GM12878 (cell line): ENCODE data around the gene NHSL1. TPM values are rescaled to one million over a fixed set of nuclear protein-coding genes. Genes with fewer than 3 reads are reported as not detected.

Experiments used
- BRCA1 ChIP-seq: IDR thresholded peaks from 2 replicates; pipeline ENCODE4 v1.6.1; 2011; ENCODE audit warnings: low read depth, low read length, improper control_type of control experiment
- CREM ChIP-seq: IDR thresholded peaks from 2 replicates; pipeline ENCODE4 v1.6.1; 2014; ENCODE audit warnings: antibody characterized with exemption, low read depth
- CUX1 ChIP-seq: IDR thresholded peaks from 2 replicates; pipeline ENCODE4 v1.6.1; 2012; ENCODE audit warnings: improper control_type of control experiment, low read depth, low read length; ENCODE audit not compliant: insufficient replicate concordance
- EGR1 ChIP-seq, 2 experiments: IDR thresholded peaks; 1 replicate in 1 of 2; 2 replicates in 1 of 2; pipeline ENCODE4 v1.6.1; 2011 to 2012; ENCODE audit warnings: low read depth in 2 of 2, low read length in 2 of 2, borderline replicate concordance in 1 of 2, mild to moderate bottlenecking in 1 of 2, moderate library complexity in 1 of 2
- IKZF1 ChIP-seq: fragments of 450-650 bp; conservative IDR thresholded peaks from 2 replicates; pipeline ENCODE4 v1.6.1; 2017; ENCODE audit warnings: antibody characterized with exemption, mild to moderate bottlenecking
- KAT2A ChIP-seq: conservative IDR thresholded peaks from 2 replicates; pipeline ENCODE4 v1.6.1; 2011; ENCODE audit warnings: low read depth, low read length; ENCODE audit not compliant: control insufficient read depth
- NBN ChIP-seq: fragments of 450-650 bp; IDR thresholded peaks from 2 replicates; pipeline ENCODE4 v1.6.1; 2016
- NKRF ChIP-seq: fragments of 450-650 bp; conservative IDR thresholded peaks from 2 replicates; pipeline ENCODE4 v1.6.1; 2017; ENCODE audit warnings: mild to moderate bottlenecking, moderate library complexity
- NR2C2 ChIP-seq: IDR thresholded peaks from 2 replicates; pipeline ENCODE4 v1.6.1; 2011; ENCODE audit warnings: borderline replicate concordance, low read depth; ENCODE audit not compliant: control insufficient read depth, insufficient read length
- RAD51 ChIP-seq: fragments of 450-650 bp; IDR thresholded peaks from 2 replicates; pipeline ENCODE4 v1.6.1; 2016; ENCODE audit warnings: moderate library complexity, mild to moderate bottlenecking, inconsistent platforms
- SMAD1 ChIP-seq: fragments of 450-650 bp; IDR thresholded peaks from 2 replicates; pipeline ENCODE4 v1.6.1; 2018; ENCODE audit warnings: mild to moderate bottlenecking, low read depth; ENCODE audit not compliant: partially characterized antibody
- SPI1 ChIP-seq: IDR thresholded peaks from 2 replicates; pipeline ENCODE4 v1.6.1; 2011; ENCODE audit warnings: low read depth, mild to moderate bottlenecking, low read length, moderate library complexity, borderline replicate concordance; ENCODE audit not compliant: insufficient read depth
- SREBF1 ChIP-seq: IDR thresholded peaks from 2 replicates; pipeline ENCODE4 v1.6.1; 2012; ENCODE audit warnings: mild to moderate bottlenecking, low read length
- TAF1 ChIP-seq: IDR thresholded peaks from 2 replicates; pipeline ENCODE4 v1.6.1; 2011; ENCODE audit warnings: mild to moderate bottlenecking, low read depth, low read length, borderline replicate concordance
- TBL1XR1 ChIP-seq: IDR thresholded peaks from 2 replicates; pipeline ENCODE4 v1.6.1; 2012; ENCODE audit warnings: low read depth, low read length, improper control_type of control experiment
- TCF12 ChIP-seq: IDR thresholded peaks from 2 replicates; pipeline ENCODE4 v1.6.1; 2011; ENCODE audit warnings: low read depth, mild to moderate bottlenecking, low read length
- polyA plus RNA-seq, 11 experiments: library from polyadenylated mRNA; depleted of rRNA in 4 of 11; unstranded in 6 of 11; stranded (reverse) in 5 of 11; fragments of >200 nt; fragmentation: Nextera tagmentation in 4 of 11; fragmentation: Illumina TruSeq in 1 of 11; extraction: Ambion mirVana in 4 of 11; extraction: Trizol in 1 of 11; gene quantifications; 1 replicate in 1 of 11; 2 replicates in 10 of 11; pipeline versions ENCODE4 v1.2.1 to v1.2.3, GENCODE V29; 2011 to 2016; ENCODE audit warnings: inconsistent platforms in 2 of 11, missing spikeins in 2 of 11, low read depth in 1 of 11
- total RNA-seq, 4 experiments: library from RNA; depleted of rRNA in 3 of 4; stranded (reverse); fragments of >200 nt in 3 of 4; fragmentation: Illumina TruSeq in 1 of 4; extraction: Trizol in 1 of 4; gene quantifications; 2 replicates each; pipeline versions ENCODE4 v1.2.1 to v1.2.3, GENCODE V29; 2013 to 2021
- TF ChIP-seq, protein P1 (sequence below): IDR thresholded peaks from 2 replicates; pipeline ENCODE4 v1.6.1; 2012; ENCODE audit warnings: low read depth, low read length, improper control_type of control experiment
- TF ChIP-seq, protein P2 (sequence below): fragments of 450-650 bp; IDR thresholded peaks from 2 replicates; pipeline ENCODE4 v1.6.1; 2016; ENCODE audit warnings: mild to moderate bottlenecking, moderate library complexity, borderline replicate concordance

NHSL1 gene
- total and polyA plus RNA-seq, 10 of the 15 experiments (the other 5 are each of a cell fraction or from before 2014, with no cell fraction given): 0.26 to 14.1 (median 0.90) TPM

DNA sequence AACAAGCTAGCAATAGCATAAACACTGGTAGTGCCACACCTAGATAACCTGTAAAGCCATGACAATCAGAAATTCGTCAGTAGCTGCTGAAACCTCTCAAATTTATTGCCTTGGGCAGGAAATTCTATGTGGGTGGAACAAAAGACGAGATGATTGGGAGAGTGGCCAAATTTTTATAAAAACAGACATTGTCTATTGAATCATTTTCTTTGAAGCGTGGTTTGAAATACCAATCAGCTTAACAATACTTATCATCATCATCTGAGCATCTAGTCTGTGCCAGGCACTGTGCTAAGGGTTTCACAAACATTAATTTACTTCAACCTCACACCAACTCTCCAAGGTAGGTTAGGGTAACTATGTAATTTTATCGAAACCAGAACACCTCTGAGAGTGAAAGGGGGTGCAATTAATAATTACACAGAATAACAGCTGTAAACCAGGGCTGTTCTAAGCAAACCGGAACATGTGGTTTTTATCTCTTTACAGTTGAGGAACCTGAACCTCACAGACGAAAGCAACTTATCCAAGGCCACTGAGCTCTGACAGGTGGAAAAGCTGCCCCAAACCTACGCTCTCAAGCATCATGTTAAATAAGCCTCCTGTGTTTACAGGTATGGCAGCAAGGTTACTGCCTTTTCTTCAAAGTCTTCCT, 43.4 kb downstream of the NHSL1 start (continued):
- no peak for TF ChIP-seq EGR1 (IDR thresholded peaks at IDR 0.05; ENCODE audit: borderline replicate concordance in 1 of 2, low read depth in 2 of 2, low read length in 2 of 2)
- TF ChIP-seq SREBF1: no peak
- no peak for TF ChIP-seq TBL1XR1
- TF ChIP-seq NR2C2: no peak
- peak; percentile 65 for TF ChIP-seq NBN
- TF ChIP-seq IKZF1: peak; percentile 87
- peak; percentile 30; the same call in 1 of the 2 replicates for TF ChIP-seq RAD51
- no peak for TF ChIP-seq CREM
- no peak for TF ChIP-seq NKRF
- TF ChIP-seq SMAD1: no peak
- TF ChIP-seq SPI1: no peak
- no peak for TF ChIP-seq TAF1
- TF ChIP-seq BRCA1: no peak
- peak; percentile 79 for TF ChIP-seq TCF12
- TF ChIP-seq, protein P1, sequence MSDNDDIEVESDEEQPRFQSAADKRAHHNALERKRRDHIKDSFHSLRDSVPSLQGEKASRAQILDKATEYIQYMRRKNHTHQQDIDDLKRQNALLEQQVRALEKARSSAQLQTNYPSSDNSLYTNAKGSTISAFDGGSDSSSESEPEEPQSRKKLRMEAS: no peak; the same call in 1 of the 2 replicates
- TF ChIP-seq CUX1: no peak
- TF ChIP-seq, protein P2, sequence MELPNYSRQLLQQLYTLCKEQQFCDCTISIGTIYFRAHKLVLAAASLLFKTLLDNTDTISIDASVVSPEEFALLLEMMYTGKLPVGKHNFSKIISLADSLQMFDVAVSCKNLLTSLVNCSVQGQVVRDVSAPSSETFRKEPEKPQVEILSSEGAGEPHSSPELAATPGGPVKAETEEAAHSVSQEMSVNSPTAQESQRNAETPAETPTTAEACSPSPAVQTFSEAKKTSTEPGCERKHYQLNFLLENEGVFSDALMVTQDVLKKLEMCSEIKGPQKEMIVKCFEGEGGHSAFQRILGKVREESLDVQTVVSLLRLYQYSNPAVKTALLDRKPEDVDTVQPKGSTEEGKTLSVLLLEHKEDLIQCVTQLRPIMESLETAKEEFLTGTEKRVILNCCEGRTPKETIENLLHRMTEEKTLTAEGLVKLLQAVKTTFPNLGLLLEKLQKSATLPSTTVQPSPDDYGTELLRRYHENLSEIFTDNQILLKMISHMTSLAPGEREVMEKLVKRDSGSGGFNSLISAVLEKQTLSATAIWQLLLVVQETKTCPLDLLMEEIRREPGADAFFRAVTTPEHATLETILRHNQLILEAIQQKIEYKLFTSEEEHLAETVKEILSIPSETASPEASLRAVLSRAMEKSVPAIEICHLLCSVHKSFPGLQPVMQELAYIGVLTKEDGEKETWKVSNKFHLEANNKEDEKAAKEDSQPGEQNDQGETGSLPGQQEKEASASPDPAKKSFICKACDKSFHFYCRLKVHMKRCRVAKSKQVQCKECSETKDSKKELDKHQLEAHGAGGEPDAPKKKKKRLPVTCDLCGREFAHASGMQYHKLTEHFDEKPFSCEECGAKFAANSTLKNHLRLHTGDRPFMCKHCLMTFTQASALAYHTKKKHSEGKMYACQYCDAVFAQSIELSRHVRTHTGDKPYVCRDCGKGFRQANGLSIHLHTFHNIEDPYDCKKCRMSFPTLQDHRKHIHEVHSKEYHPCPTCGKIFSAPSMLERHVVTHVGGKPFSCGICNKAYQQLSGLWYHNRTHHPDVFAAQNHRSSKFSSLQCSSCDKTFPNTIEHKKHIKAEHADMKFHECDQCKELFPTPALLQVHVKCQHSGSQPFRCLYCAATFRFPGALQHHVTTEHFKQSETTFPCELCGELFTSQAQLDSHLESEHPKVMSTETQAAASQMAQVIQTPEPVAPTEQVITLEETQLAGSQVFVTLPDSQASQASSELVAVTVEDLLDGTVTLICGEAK: no peak
- TF ChIP-seq KAT2A: no peak
